H1 (cell line): ENCODE data around the gene TXNDC5. TPM values are rescaled to one million over a fixed set of nuclear protein-coding genes. Genes with fewer than 3 reads are reported as not detected.

ENCODE experiments used
- ASH2L ChIP-seq: fragments of 200-600, 300-600 bp; sonication (generic); IDR thresholded peaks from one replicate; pipeline ENCODE4 v1.7.1; 2017; ENCODE audit warnings: low read length
- CBX5 ChIP-seq: fragments of 300-800, 300-1000 bp; sonication (generic); IDR thresholded peaks from 2 replicates; pipeline ENCODE4 v1.7.1; 2016; ENCODE audit warnings: antibody characterized with exemption, low read length, low read depth
- CBX8 ChIP-seq: fragments of 300-800, 300-1000 bp; sonication (generic); IDR thresholded peaks from 2 replicates; pipeline ENCODE4 v1.7.1; 2016; ENCODE audit warnings: low read depth, low read length, borderline replicate concordance
- CEBPB ChIP-seq: IDR thresholded peaks from 2 replicates; pipeline ENCODE4 v1.6.1; 2012; ENCODE audit warnings: low read depth, low read length
- JUND ChIP-seq: IDR thresholded peaks from 2 replicates; pipeline ENCODE4 v1.6.1; 2011; ENCODE audit warnings: mild to moderate bottlenecking, improper control_type of control experiment, low read length
- MAFK ChIP-seq: IDR thresholded peaks from 2 replicates; pipeline ENCODE4 v1.6.1; 2012; ENCODE audit warnings: low read depth, mild to moderate bottlenecking, improper control_type of control experiment, low read length
- NANOG ChIP-seq: IDR thresholded peaks from 2 replicates; pipeline ENCODE4 v1.6.1; 2011; ENCODE audit warnings: low read length, low read depth, mild to moderate bottlenecking, inconsistent platforms; ENCODE audit not compliant: insufficient read depth, poor library complexity, severe bottlenecking
- PHF8 ChIP-seq: fragments of 200-600 bp; sonication (generic); conservative IDR thresholded peaks from 2 replicates; pipeline ENCODE4 v1.7.1; 2012; ENCODE audit warnings: low read depth, mild to moderate bottlenecking, inconsistent platforms, low read length, moderate library complexity
- POU5F1 ChIP-seq: IDR thresholded peaks from 2 replicates; pipeline ENCODE4 v1.6.1; 2011; ENCODE audit warnings: low read depth, mild to moderate bottlenecking, low read length, moderate library complexity
- SAP30 ChIP-seq: fragments of 300-600 bp; sonication (generic); IDR thresholded peaks from 2 replicates; pipeline ENCODE4 v1.7.1; 2012; ENCODE audit warnings: low read length, moderate library complexity, mild to moderate bottlenecking, inconsistent platforms; ENCODE audit not compliant: insufficient read depth, insufficient replicate concordance
- TCF12 ChIP-seq: IDR thresholded peaks from 2 replicates; pipeline ENCODE4 v1.6.1; 2011; ENCODE audit warnings: low read depth, mild to moderate bottlenecking, low read length
- polyA plus RNA-seq, 7 experiments: library from polyadenylated mRNA; depleted of rRNA in 3 of 7; stranded (reverse) in 5 of 7; unstranded in 2 of 7; fragments of >200 nt in 5 of 7; fragments of 200-250 nt in 2 of 7; gene quantifications; 1 replicate in 5 of 7; 2 replicates in 1 of 7; 4 replicates in 1 of 7; pipeline versions ENCODE4 v1.2.1 to v1.2.3, GENCODE V29; 2011 to 2013; ENCODE audit warnings: missing spikeins in 2 of 7, mixed read lengths in 2 of 7
- total RNA-seq: library from RNA; stranded (reverse); fragmentation: NEBNext Ultra II Directional; extraction: Animal tissue kit (Norgen Biotek cat#: 25700); gene quantifications from 2 replicates; pipeline ENCODE4 v1.2.1, GENCODE V29; 2021

Gene TXNDC5
- total and polyA plus RNA-seq, 2 of the 8 experiments (the other 6 are each of a cell fraction or from before 2014, with no cell fraction given): 114 to 172 TPM

DNA sequence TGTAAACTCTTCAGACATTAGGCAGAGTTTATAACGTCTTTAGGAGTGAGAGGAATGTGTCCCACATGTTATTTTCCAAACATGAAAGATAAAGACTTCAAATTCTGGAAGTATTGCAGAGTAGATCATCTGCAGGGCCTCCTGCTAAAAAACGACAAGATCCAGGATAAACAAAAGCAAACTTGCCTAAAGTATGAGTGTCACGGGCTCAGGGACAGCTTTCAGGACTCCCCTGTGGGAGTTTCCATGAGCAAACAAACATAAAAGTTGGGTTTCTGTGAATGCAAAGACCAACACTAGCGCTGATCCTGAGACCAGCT, 76.9 kb downstream of the TXNDC5 start (continued):
- TF ChIP-seq MAFK (no peak), NANOG (no peak), PHF8 (no peak), TCF12 (no peak), SAP30 (no peak), CBX5 (no peak), ASH2L (no peak), CBX8 (no peak), POU5F1 (no peak), CEBPB (no peak), JUND (no peak)
